Fibroblast of skin of right biceps (primary cell): Measurements from ENCODE around the gene NTF3.
A peak's percentile ranks its signal among the peaks of the same experiment; 100 is the strongest.
"Not testable (repeated sequence)": the region's sequence is repeated elsewhere in the genome, so short reads cannot be mapped to it uniquely, and the experiment has no call there.

Source experiments
- DNase-seq: peaks from one replicate; pipeline ENCODE4 v3.0.0-alpha.2; 2013

The NTF3 gene

GRCh38 chr12:5514016-5514415, 82.1 kb downstream of the NTF3 start:
- no peak for DNase-seq

GRCh38 chr12:5514545-5514944, 82.6 kb downstream of the NTF3 start:
- no peak for DNase-seq

GRCh38 chr12:5515458-5515857, 83.5 kb downstream of the NTF3 start:
- DNase-seq, result no peak

GRCh38 chr12:5516371-5517241, 84.7 kb downstream of the NTF3 start:
- no peak for DNase-seq

- DNase-seq, result no peak
Observed at GRCh38 chr12:5518584-5519365, 86.9 kb downstream of the NTF3 start.

- DNase-seq, result no peak
Observed at GRCh38 chr12:5520037-5520436, 88.1 kb downstream of the NTF3 start.

- DNase-seq, result no peak
Observed at GRCh38 chr12:5520831-5521230, 88.9 kb downstream of the NTF3 start.

- DNase-seq, result no peak
Observed at GRCh38 chr12:5521456-5522325, 89.8 kb downstream of the NTF3 start.

GRCh38 chr12:5522432-5523335, 90.8 kb downstream of the NTF3 start:
- no peak for DNase-seq

- DNase-seq, result no peak
Observed at GRCh38 chr12:5523396-5524115, 91.6 kb downstream of the NTF3 start.

- DNase-seq, result no peak
Observed at GRCh38 chr12:5524116-5524768, 92.3 kb downstream of the NTF3 start.

GRCh38 chr12:5524769-5525436, 93.0 kb downstream of the NTF3 start:
- no peak for DNase-seq

- DNase-seq, result no peak
Observed at GRCh38 chr12:5525783-5526367, 94.0 kb downstream of the NTF3 start.

- DNase-seq, result no peak
Observed at GRCh38 chr12:5533368-5533767, 101.5 kb downstream of the NTF3 start.

GRCh38 chr12:5534426-5535199, 102.7 kb downstream of the NTF3 start:
- no peak for DNase-seq

- peak; percentile 87 for DNase-seq
Observed at GRCh38 chr12:5535541-5535940, 103.6 kb downstream of the NTF3 start.

- not testable (repeated sequence) for DNase-seq
Observed at GRCh38 chr12:5537026-5537615, 105.2 kb downstream of the NTF3 start.

- DNase-seq, result no peak
Observed at GRCh38 chr12:5537771-5538170, 105.9 kb downstream of the NTF3 start.
